ENCODE results near the gene DNM3. TPM values are rescaled to one million over a fixed set of nuclear protein-coding genes. Genes with fewer than 3 reads are reported as not detected.

The DNM3 gene
- total RNA-seq, 1 donor from 2014 or later, result 4.7 TPM

DNA sequence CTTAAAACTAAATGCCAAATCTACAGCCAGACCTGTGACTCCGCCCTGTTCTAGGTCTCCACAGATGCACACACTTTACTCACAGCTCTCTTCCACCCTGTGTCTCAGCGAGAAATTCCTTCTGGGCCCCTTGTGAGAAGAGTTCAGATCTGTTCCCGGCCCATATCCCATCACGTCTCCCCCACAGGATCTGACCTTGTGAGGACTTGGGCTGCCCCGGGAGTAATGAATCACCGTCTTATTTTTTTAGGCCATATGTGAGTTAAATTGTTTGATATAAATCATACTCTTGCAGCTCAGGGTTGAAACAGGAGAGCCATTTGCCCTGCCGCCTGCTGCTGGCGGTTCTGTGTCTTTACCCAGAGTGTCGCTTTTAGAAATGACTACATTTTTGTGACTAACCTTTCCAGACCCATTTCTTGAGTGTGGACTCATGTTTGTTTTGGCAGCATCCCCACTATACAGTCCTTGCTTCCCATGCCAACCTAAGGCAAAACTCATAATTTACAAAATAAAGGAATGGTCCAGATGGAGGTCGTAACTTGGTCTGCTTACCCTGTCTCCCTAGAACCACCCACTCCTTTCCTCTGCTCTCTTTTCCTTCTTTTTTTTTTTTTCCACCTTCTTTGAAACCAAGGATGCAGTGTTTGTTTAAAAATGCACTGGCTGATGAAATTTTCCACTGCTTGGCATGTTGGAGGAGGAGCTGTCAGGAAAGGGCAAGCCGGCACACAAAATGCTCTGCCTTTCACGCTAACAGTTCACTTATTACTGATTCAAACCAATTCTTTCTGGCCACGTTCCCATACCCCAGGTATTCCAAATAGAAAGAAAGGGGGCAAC lies 481.1 kb downstream of the DNM3 start:
- TF ChIP-seq EZH2 (IDR thresholded peaks at IDR 0.05; ENCODE audit: insufficient read depth, low read length), result no peak
- Mint-ChIP-seq H3K4me3 (ENCODE audit: unreplicated experiment) (no peak overlapping the region), H3K9me3 (ENCODE audit: unreplicated experiment) (no peaks in the 10 kb centered on the region), H3K36me3 (ENCODE audit: low read depth, unreplicated experiment) (no peaks in the 10 kb centered on the region), H3K27ac (ENCODE audit: unreplicated experiment) (no peak overlapping the region), H3K4me1 (ENCODE audit: low read depth, unreplicated experiment) (peaks cover 21% of the 10 kb centered on the region), H3K27me3 (ENCODE audit: low read depth, unreplicated experiment) (no peaks in the 10 kb centered on the region)
- H3K27ac ChIP-seq (ENCODE audit: low read depth, low read length), result peak overlapping the region; percentile 91
- peak; percentile 95 for FAIRE-seq
- H3K9ac ChIP-seq (ENCODE audit: low read length), result peak overlapping the region; percentile 78
- no peaks in the 10 kb centered on the region for H3K36me3 ChIP-seq (ENCODE audit: insufficient read depth, low read length)
- H3K4me1 ChIP-seq (ENCODE audit: insufficient read depth, low read length), result peaks cover 37% of the 10 kb centered on the region
- no peaks in the 10 kb centered on the region for H4K20me1 ChIP-seq (ENCODE audit: insufficient read depth, low read length)
- H3K4me3 ChIP-seq (ENCODE audit: insufficient read depth, low read depth, low read length), result peak overlapping the region; percentile 13
- H3K27me3 ChIP-seq (ENCODE audit: insufficient read depth, low read length), result no peaks in the 10 kb centered on the region
- peak; percentile 96 for DNase-seq (ENCODE audit: low read depth)
- H3K9me3 ChIP-seq (ENCODE audit: insufficient read depth, low read depth, low read length), result no peaks in the 10 kb centered on the region
- H2AFZ ChIP-seq (ENCODE audit: low read depth, low read length), result peak overlapping the region; percentile 8
- no peaks in the 10 kb centered on the region for H3K79me2 ChIP-seq (ENCODE audit: insufficient read depth, low read length)
- H3K4me2 ChIP-seq (ENCODE audit: low read length), result peak overlapping the region; percentile 76

DNA sequence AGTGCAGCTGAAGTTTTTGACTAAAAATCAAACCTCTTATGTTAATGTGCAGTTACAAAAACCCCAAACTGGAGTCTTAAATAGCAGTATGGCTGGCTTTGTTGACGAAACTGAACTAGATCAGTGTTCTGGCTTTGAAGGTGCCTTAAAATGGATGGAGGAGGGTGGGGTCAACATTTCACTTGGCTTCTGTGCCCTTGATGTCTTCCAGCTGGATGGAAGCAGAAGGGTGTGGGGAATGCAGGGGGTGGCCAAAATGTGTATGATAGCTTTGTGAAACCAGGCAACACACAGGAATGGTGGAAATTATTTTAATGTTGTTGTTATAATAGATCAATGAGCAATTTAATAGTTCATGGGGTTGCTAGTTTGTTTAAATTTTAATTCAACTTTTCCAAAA lies 482.4 kb downstream of the DNM3 start:
- H3K9ac ChIP-seq (ENCODE audit: low read length), result no peak overlapping the region
- H3K4me2 ChIP-seq (ENCODE audit: low read length), result no peak overlapping the region
- Mint-ChIP-seq H3K27me3 (ENCODE audit: low read depth, unreplicated experiment) (no peaks in the 10 kb centered on the region), H3K4me3 (ENCODE audit: unreplicated experiment) (no peak overlapping the region), H3K36me3 (ENCODE audit: low read depth, unreplicated experiment) (no peaks in the 10 kb centered on the region), H3K4me1 (ENCODE audit: low read depth, unreplicated experiment) (peaks cover 21% of the 10 kb centered on the region), H3K27ac (ENCODE audit: unreplicated experiment) (peak overlapping the region; percentile 16), H3K9me3 (ENCODE audit: unreplicated experiment) (peaks cover 3% of the 10 kb centered on the region)
- H2AFZ ChIP-seq (ENCODE audit: low read depth, low read length), result no peak overlapping the region
- H4K20me1 ChIP-seq (ENCODE audit: insufficient read depth, low read length), result no peaks in the 10 kb centered on the region
- H3K4me3 ChIP-seq (ENCODE audit: insufficient read depth, low read depth, low read length), result no peak overlapping the region
- DNase-seq (ENCODE audit: low read depth) (no peak), FAIRE-seq (no peak)
- H3K27ac ChIP-seq (ENCODE audit: low read depth, low read length), result peak overlapping the region; percentile 91
- peaks cover 37% of the 10 kb centered on the region for H3K4me1 ChIP-seq (ENCODE audit: insufficient read depth, low read length)
- H3K9me3 ChIP-seq (ENCODE audit: insufficient read depth, low read depth, low read length), result no peaks in the 10 kb centered on the region
- H3K27me3 ChIP-seq (ENCODE audit: insufficient read depth, low read length), result no peaks in the 10 kb centered on the region
- no peaks in the 10 kb centered on the region for H3K79me2 ChIP-seq (ENCODE audit: insufficient read depth, low read length)
- TF ChIP-seq, protein P1, sequence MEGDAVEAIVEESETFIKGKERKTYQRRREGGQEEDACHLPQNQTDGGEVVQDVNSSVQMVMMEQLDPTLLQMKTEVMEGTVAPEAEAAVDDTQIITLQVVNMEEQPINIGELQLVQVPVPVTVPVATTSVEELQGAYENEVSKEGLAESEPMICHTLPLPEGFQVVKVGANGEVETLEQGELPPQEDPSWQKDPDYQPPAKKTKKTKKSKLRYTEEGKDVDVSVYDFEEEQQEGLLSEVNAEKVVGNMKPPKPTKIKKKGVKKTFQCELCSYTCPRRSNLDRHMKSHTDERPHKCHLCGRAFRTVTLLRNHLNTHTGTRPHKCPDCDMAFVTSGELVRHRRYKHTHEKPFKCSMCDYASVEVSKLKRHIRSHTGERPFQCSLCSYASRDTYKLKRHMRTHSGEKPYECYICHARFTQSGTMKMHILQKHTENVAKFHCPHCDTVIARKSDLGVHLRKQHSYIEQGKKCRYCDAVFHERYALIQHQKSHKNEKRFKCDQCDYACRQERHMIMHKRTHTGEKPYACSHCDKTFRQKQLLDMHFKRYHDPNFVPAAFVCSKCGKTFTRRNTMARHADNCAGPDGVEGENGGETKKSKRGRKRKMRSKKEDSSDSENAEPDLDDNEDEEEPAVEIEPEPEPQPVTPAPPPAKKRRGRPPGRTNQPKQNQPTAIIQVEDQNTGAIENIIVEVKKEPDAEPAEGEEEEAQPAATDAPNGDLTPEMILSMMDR (IDR thresholded peaks at IDR 0.05; ENCODE audit: insufficient read depth, low read depth, low read length), result no peak
- TF ChIP-seq EZH2 (IDR thresholded peaks at IDR 0.05; ENCODE audit: insufficient read depth, low read length), result no peak
- no peaks in the 10 kb centered on the region for H3K36me3 ChIP-seq (ENCODE audit: insufficient read depth, low read length)

DNA sequence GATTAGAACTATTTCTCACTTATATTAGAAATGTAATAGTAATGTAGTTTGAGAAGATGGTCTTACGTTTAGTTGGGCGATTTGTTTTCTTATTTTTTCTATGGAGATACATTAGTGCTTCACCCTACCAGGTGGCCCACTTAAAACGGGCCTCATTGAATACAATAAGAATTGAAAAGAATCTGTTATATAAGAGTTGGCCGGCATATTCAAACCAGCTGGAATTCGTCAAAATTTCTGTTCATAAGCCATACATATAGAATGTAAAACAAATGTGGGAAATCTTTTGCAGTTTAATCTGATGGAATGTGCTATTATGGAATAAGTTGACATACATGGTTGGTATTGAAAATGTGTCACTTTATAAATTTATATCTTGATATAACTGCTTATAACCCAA lies 482.8 kb downstream of the DNM3 start:
- Histone ChIP-seq H3K36me3 (ENCODE audit: insufficient read depth, low read length) (no peaks in the 10 kb centered on the region), H3K9me3 (ENCODE audit: insufficient read depth, low read depth, low read length) (no peaks in the 10 kb centered on the region), H3K79me2 (ENCODE audit: insufficient read depth, low read length) (no peaks in the 10 kb centered on the region), H3K27ac (ENCODE audit: low read depth, low read length) (no peak overlapping the region), H3K9ac (ENCODE audit: low read length) (no peak overlapping the region), H3K4me1 (ENCODE audit: insufficient read depth, low read length) (peaks cover 37% of the 10 kb centered on the region), H3K4me3 (ENCODE audit: insufficient read depth, low read depth, low read length) (no peak overlapping the region), H3K27me3 (ENCODE audit: insufficient read depth, low read length) (no peaks in the 10 kb centered on the region), H4K20me1 (ENCODE audit: insufficient read depth, low read length) (no peaks in the 10 kb centered on the region), H2AFZ (ENCODE audit: low read depth, low read length) (no peak overlapping the region), H3K4me2 (ENCODE audit: low read length) (no peak overlapping the region)
- FAIRE-seq (no peak), DNase-seq (ENCODE audit: low read depth) (no peak)
- no peak overlapping the region for H3K4me3 Mint-ChIP-seq (ENCODE audit: unreplicated experiment)
- peaks cover 3% of the 10 kb centered on the region for H3K9me3 Mint-ChIP-seq (ENCODE audit: unreplicated experiment)
- no peak for TF ChIP-seq EZH2 (IDR thresholded peaks at IDR 0.05; ENCODE audit: insufficient read depth, low read length)
- peaks cover 21% of the 10 kb centered on the region for H3K4me1 Mint-ChIP-seq (ENCODE audit: low read depth, unreplicated experiment)
- H3K27ac Mint-ChIP-seq (ENCODE audit: unreplicated experiment), result peak overlapping the region; percentile 16
- H3K36me3 Mint-ChIP-seq (ENCODE audit: low read depth, unreplicated experiment), result no peaks in the 10 kb centered on the region
- no peaks in the 10 kb centered on the region for H3K27me3 Mint-ChIP-seq (ENCODE audit: low read depth, unreplicated experiment)
